Measurements from ENCODE around the gene ASAP3. TPM values are rescaled to one million over a fixed set of nuclear protein-coding genes. Genes with fewer than 3 reads are reported as not detected.
A peak's percentile ranks its signal among the peaks of the same experiment; 100 is the strongest.

The ASAP3 gene
- total RNA-seq, 1 donor from 2014 or later, result 3.9 TPM

DNA sequence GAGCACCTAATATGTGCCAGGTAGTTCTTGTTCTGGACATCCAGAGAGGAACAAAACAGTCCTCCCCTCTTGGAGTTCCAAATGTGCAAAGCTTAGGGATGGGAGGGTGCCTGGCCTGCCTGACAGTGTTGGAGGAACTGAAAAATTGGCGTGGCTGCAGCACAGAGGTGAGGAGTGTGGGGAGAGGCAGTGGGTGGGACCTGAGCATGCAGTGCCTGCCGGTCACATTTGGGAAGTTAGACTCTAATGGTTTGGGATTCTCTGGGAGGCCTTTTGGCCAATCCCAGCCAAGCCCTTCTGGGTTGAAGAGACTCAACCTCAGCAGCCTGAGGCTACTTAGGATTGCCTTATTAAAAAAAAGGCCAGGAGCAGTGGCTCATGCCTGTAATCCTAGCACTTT lies 57.2 kb downstream of the ASAP3 start:
- Histone ChIP-seq H3K4me1 (peaks cover 12% of the 10 kb centered on the region), H4K20me1 (ENCODE audit: low read depth) (peaks cover 15% of the 10 kb centered on the region), H3K4me2 (no peak overlapping the region), H3K4me3 (no peak overlapping the region), H2AFZ (replicated peaks) (no peak overlapping the region), H3K36me3 (no peaks in the 10 kb centered on the region), H3K27me3 (peaks cover 73% of the 10 kb centered on the region), H3K79me2 (ENCODE audit: low read depth) (no peaks in the 10 kb centered on the region), H3K9me3 (ENCODE audit: low read depth) (no peaks in the 10 kb centered on the region), H3F3A (ENCODE audit: low read depth) (peaks cover 12% of the 10 kb centered on the region), H3K9ac (no peak overlapping the region), H3K27ac (no peak overlapping the region)
- Mint-ChIP-seq H3K9me3 (no peaks in the 10 kb centered on the region), H3K36me3 (peaks cover 35% of the 10 kb centered on the region), H3K4me3 (no peak overlapping the region), H3K4me1 (peaks cover 18% of the 10 kb centered on the region), H3K27ac (no peak overlapping the region), H3K27me3 (ENCODE audit: insufficient read depth, low read depth) (peaks cover 18% of the 10 kb centered on the region)
- no peak for DNase-seq (ENCODE audit: low spot score)
- no peak for TF ChIP-seq EZH2 (IDR thresholded peaks at IDR 0.05)
- TF ChIP-seq, protein P1, sequence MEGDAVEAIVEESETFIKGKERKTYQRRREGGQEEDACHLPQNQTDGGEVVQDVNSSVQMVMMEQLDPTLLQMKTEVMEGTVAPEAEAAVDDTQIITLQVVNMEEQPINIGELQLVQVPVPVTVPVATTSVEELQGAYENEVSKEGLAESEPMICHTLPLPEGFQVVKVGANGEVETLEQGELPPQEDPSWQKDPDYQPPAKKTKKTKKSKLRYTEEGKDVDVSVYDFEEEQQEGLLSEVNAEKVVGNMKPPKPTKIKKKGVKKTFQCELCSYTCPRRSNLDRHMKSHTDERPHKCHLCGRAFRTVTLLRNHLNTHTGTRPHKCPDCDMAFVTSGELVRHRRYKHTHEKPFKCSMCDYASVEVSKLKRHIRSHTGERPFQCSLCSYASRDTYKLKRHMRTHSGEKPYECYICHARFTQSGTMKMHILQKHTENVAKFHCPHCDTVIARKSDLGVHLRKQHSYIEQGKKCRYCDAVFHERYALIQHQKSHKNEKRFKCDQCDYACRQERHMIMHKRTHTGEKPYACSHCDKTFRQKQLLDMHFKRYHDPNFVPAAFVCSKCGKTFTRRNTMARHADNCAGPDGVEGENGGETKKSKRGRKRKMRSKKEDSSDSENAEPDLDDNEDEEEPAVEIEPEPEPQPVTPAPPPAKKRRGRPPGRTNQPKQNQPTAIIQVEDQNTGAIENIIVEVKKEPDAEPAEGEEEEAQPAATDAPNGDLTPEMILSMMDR (IDR thresholded peaks at IDR 0.05), result no peak
- no peak for TF ChIP-seq EZH2phosphoT487 (IDR thresholded peaks at IDR 0.05)

DNA sequence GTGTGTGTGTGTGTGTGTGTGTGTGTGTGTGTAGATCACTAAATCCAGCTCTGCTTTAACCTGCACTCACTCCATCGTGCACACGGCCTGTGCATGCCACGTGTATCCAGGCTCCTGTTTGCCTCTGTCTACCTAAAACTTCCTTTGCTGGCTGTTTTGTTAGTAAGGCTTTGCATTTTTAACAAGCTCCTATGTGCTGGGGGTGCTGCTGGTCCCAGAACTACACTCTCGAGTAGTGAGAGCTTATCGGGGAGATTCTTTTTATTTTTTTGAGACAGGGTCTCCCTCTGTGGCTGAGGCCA lies 58.8 kb downstream of the ASAP3 start:
- Mint-ChIP-seq H3K27ac (no peak overlapping the region), H3K36me3 (peaks cover 31% of the 10 kb centered on the region), H3K4me3 (peak overlapping the region; percentile 81), H3K9me3 (no peaks in the 10 kb centered on the region), H3K27me3 (ENCODE audit: insufficient read depth, low read depth) (peaks cover 21% of the 10 kb centered on the region), H3K4me1 (peaks cover 18% of the 10 kb centered on the region)
- no peak for TF ChIP-seq EZH2 (IDR thresholded peaks at IDR 0.05)
- no peak for TF ChIP-seq EZH2phosphoT487 (IDR thresholded peaks at IDR 0.05)
- TF ChIP-seq, protein P1 (IDR thresholded peaks at IDR 0.05), result no peak
- Histone ChIP-seq H4K20me1 (ENCODE audit: low read depth) (peaks cover 15% of the 10 kb centered on the region), H3K9me3 (ENCODE audit: low read depth) (no peaks in the 10 kb centered on the region), H3K27ac (no peak overlapping the region), H3K4me2 (peak overlapping the region; percentile 71), H2AFZ (replicated peaks) (no peak overlapping the region), H3K9ac (no peak overlapping the region), H3F3A (ENCODE audit: low read depth) (peaks cover 12% of the 10 kb centered on the region), H3K4me1 (peaks cover 12% of the 10 kb centered on the region), H3K27me3 (peaks cover 90% of the 10 kb centered on the region), H3K4me3 (peak overlapping the region; percentile 45), H3K36me3 (no peaks in the 10 kb centered on the region), H3K79me2 (ENCODE audit: low read depth) (no peaks in the 10 kb centered on the region)
- DNase-seq (ENCODE audit: low spot score), result no peak

DNA sequence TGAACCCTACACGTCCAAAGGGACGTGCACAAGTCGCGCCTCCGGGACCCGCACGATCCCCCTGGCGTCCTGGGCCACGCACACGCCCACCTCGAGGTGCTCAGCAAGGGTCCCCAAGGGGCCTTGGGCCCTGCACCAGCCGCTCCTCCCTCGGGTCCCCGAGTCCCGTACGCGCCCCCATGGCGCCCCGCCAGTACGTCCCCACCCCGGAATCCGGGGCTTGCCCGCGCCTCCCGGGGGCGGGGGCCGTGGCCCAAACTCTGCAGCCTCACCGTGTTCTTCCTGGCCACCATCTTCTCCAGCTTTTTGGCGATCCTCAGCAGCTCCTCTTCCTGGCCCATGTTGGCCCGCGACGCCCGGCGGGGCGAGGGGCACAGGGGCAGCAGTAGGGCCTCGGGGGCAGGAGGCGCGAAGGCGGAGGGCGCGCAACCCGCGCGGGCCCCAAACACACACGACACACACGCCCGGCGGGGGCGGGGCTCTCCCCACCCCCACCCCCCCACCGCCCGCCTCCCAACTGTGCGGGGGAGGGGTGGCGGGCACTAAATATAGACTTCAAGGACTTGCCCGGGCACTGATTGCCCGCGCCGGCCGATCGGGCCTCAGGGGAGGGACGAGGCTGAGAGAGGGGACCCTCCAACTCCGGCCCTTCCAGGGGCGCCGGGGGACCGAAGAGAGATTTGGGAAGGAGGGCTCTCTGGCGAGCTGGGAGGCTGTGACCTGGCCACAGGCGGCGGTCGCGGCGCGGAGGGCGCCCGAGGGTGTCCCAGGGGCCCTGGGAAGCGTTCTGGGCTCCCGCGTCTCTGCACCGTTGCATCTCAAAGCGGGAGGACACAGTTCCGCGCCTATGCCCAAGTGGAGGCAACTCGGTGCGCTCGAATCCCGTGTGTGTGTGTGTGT lies 59.4 kb downstream of the ASAP3 start, which contains the start of gene TCEA3:
TCEA3 (minus strand) TSS at position 456 of the 900 bp plus-strand sequence; CDS start at position 341, 115 bp downstream.
- H4K20me1 ChIP-seq (ENCODE audit: low read depth), result peaks cover 15% of the 10 kb centered on the region
- H3K79me2 ChIP-seq (ENCODE audit: low read depth), result no peaks in the 10 kb centered on the region
- peak within 1 kb of the TSS; percentile 45 for H3K4me3 ChIP-seq
- H3K4me1 ChIP-seq, result peaks cover 12% of the 10 kb centered on the region
- Mint-ChIP-seq H3K9me3 (no peaks in the 10 kb centered on the region), H3K27me3 (ENCODE audit: insufficient read depth, low read depth) (peaks cover 25% of the 10 kb centered on the region), H3K4me3 (peak within 1 kb of the TSS; percentile 81), H3K4me1 (peaks cover 21% of the 10 kb centered on the region), H3K36me3 (peaks cover 29% of the 10 kb centered on the region), H3K27ac (no peak within 1 kb of the TSS)
- peak within 1 kb of the TSS; percentile 71 for H3K4me2 ChIP-seq
- H2AFZ ChIP-seq (replicated peaks), result peak within 1 kb of the TSS; percentile 46
- peak; percentile 47 for DNase-seq (ENCODE audit: low spot score)
- peaks cover 13% of the 10 kb centered on the region for H3F3A ChIP-seq (ENCODE audit: low read depth)
- no peak within 1 kb of the TSS for H3K9ac ChIP-seq
- no peak within 1 kb of the TSS for H3K27ac ChIP-seq
- H3K9me3 ChIP-seq (ENCODE audit: low read depth), result no peaks in the 10 kb centered on the region
- TF ChIP-seq EZH2 (IDR thresholded peaks at IDR 0.05), result peak; percentile 96
- TF ChIP-seq EZH2phosphoT487 (IDR thresholded peaks at IDR 0.05), result peak; percentile 97
- TF ChIP-seq, protein P1 (IDR thresholded peaks at IDR 0.05), result no peak
- peaks cover 96% of the 10 kb centered on the region for H3K27me3 ChIP-seq
- H3K36me3 ChIP-seq, result no peaks in the 10 kb centered on the region

Data from neural progenitor cell (in vitro differentiated cells).